ENCODE measurements around the gene RTL1.
A peak's percentile ranks its signal among the peaks of the same experiment; 100 is the strongest.

Gene RTL1

GRCh38 chr14:100903672-100904185, at the start of gene RTL1:
RTL1 (minus strand) TSS chr14:100903722; CDS start chr14:100884788, 18,934 bp downstream.
- DNase-seq (ENCODE audit: low read depth, low spot score), result no peak
- H3K27ac ChIP-seq, result no peak within 1 kb of the TSS

- no peak for DNase-seq (ENCODE audit: low read depth, low spot score)
- no peak overlapping the region for H3K27ac ChIP-seq
Measured at GRCh38 chr14:100950024-100950423, 46.5 kb upstream of the RTL1 start.

DNA sequence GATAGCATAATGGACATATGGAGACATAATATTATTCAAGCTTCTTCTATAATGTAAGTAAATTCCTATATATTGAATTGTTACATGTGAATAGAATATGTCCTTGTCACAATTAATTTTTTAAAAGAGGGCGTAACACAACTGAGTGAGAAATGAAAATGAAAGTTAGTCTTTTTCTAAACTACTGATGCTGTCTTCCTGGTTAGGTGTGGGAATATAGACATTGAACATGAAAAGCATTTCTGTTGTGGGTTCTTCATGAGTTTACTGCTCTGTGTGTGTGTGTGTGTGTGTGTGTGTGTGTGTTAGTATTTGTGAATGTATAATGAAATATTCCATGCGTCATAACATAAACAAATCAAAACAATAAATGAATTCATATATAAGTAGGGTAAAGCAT, 40.5 kb upstream of the RTL1 start:
- DNase-seq (ENCODE audit: low read depth, low spot score), result no peak
- no peak overlapping the region for H3K27ac ChIP-seq

GRCh38 chr14:100930270-100930669, 26.7 kb upstream of the RTL1 start:
- no peak overlapping the region for H3K27ac ChIP-seq
- no peak for DNase-seq (ENCODE audit: low read depth, low spot score)

DNA sequence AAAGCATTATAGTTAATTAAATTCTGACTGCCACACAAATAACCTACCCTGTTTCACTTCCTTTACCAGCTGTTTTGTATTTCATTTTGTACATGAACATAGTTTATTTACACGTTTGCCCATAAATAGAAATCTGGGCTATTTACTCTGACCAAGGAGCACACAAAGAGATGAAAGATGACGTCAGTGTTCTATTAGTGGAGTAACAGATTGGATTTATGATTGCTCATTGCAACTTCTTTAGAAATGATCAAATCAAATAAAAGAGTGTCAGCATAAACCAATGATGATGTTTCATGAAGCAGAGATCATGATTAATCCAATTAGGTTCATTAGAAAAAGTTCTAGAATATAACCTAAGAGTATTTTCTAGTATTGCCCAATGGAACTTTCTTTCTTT, 12.0 kb upstream of the RTL1 start:
- no peak for DNase-seq (ENCODE audit: low read depth, low spot score)
- H3K27ac ChIP-seq, result no peak overlapping the region

GRCh38 chr14:100914597-100915021, 11.1 kb upstream of the RTL1 start:
- no peak overlapping the region for H3K27ac ChIP-seq
- peak; percentile 10 for DNase-seq (ENCODE audit: low read depth, low spot score)

- DNase-seq (ENCODE audit: low read depth, low spot score), result no peak
- no peak overlapping the region for H3K27ac ChIP-seq
Measured at GRCh38 chr14:100911665-100912316, 8.3 kb upstream of the RTL1 start.

GRCh38 chr14:100910888-100911664, 7.6 kb upstream of the RTL1 start:
- H3K27ac ChIP-seq, result no peak overlapping the region
- DNase-seq (ENCODE audit: low read depth, low spot score), result peak; percentile 3

DNA sequence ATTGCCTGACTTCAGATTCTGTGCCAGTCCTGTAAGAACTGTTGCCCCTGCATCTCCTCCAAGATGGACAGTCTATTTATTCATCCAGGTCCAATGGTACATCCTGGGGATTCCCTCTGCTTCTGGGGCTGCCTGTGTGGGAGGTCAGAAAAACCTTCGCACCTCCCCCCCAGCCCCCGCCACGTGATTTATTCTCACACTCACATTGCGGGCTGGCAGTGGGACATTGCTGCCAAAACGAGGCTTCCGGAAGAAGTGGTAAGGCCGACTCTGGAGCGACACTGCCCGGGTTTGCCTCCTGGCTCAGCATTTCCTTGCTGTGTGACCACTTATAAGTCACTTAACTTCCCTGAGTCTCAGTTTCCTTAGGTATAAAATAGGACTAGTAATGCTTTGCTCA, 5.9 kb upstream of the RTL1 start:
- no peak for DNase-seq (ENCODE audit: low read depth, low spot score)
- H3K27ac ChIP-seq, result no peak overlapping the region

- DNase-seq (ENCODE audit: low read depth, low spot score), result no peak
- H3K27ac ChIP-seq, result no peak overlapping the region
Measured at GRCh38 chr14:100907240-100907639, 3.7 kb upstream of the RTL1 start.

DNA sequence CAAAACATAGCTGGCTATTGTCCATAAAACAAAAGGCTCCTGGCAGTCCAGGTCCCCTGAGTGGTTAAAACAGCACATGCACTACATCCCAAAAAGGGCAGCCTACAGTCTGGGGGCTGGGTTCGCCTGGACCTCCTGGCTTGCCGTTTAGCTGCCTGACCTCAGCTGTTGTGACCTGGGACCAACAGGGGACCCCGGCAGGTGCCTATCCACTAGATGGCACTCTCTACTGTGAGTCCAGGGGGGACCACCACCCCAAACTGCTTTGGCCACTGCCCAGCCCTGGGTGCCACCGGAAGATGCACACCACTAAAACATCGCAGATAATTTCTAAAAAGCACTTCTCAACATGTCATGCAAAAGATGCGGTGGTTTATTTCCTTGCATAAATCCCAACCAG, 2.9 kb upstream of the RTL1 start:
- DNase-seq (ENCODE audit: low read depth, low spot score), result no peak

GRCh38 chr14:100905166-100905565, 1.6 kb upstream of the RTL1 start:
- H3K27ac ChIP-seq, result no peak overlapping the region
- no peak for DNase-seq (ENCODE audit: low read depth, low spot score)

More for the DNA sequence above, 2.9 kb upstream of the RTL1 start:
- H3K27ac ChIP-seq, result no peak overlapping the region

- DNase-seq (ENCODE audit: low read depth, low spot score), result no peak
- H3K27ac ChIP-seq, result no peak overlapping the region
Measured at GRCh38 chr14:100904307-100905087, 975 bp upstream of the RTL1 start.

GRCh38 chr14:100903134-100903468, 421 bp downstream of the RTL1 start:
- DNase-seq (ENCODE audit: low read depth, low spot score), result no peak
- H3K27ac ChIP-seq, result no peak overlapping the region

DNA sequence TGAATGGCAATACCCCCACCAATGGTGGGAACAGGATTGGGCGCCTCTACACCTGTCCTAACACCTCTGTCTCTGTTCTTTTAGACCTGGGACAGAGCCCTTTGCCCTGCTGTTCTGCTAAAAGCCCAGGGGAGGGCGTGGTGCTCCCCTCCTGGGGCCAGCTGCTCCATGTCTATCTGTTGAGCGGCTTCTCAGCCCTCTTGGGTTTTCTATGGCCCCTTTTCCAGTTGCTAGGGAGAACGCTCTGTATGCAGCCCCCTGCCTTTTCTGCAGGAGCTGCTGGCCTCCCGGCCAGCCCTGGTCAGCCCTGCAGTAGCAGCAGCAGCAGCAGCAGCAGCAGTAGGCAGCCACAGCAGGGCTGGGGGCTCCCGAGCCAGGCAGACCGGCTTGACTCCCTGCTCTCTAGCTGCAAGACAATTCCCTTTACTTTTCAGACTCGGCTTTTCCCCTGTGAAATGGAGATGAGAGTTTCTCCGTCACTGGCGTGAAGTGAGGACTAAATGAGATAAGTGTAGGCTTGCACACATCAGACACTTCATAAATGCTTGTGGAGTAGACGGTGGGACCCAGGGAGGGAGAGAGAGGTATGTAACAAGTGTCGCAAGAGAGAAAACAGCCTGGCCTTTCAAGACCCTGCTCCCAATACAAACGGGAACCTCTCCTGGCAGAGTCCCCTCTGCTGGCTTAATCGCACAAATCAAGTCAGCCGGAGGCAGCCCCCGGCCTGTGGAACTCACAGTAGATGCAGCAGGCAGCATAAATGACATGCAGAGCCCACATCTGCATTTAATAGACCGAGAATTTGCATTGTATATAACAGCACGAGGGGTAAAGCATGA, 1.0 kb downstream of the RTL1 start:
- DNase-seq (ENCODE audit: low read depth, low spot score), result no peak
- no peak overlapping the region for H3K27ac ChIP-seq

DNA sequence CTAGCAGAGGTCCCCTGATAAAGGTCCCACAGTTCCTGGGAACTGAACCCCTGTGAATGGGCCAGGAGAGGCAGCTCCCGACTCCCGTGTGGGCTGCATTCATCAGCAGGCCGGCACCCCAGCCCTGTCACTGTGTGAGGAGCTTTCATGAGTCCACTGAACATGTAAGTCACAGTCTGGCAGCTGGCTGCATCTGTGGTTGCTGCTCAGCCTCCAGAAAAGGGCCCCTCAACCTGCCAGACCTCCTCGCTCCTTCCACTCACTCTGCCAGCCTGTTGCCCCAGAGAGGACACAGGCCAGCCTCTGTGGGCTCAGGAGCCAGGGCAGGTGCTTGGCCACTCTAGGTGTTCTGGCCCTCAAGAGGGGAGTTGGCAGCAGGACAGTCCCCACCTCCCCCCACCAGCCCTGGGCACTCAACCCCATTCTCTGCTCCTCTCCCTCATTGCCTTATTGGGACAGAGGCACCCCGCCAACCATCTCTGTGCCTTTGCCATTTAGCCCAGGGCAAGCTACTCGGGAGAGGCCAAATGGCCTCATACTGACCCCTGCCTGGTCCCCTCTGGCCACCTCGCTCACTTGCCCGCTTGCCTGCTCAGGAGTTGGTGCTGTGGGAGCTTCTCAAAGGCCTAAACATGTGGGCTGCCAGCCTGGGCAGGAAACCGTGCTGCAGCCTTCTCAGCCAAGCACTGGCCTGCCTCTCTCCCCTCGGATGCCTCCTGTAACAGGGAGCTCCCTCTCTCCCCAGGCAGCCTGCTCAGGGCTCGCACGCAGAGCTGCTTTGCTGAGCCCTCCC, 1.9 kb downstream of the RTL1 start:
- no peak overlapping the region for H3K27ac ChIP-seq
- no peak for DNase-seq (ENCODE audit: low read depth, low spot score)

- no peak for DNase-seq (ENCODE audit: low read depth, low spot score)
Measured at GRCh38 chr14:100900837-100901390, 2.6 kb downstream of the RTL1 start.

GRCh38 chr14:100899884-100900771, 3.4 kb downstream of the RTL1 start:
- no peak for DNase-seq (ENCODE audit: low read depth, low spot score)
- H3K27ac ChIP-seq, result no peak overlapping the region

More at GRCh38 chr14:100900837-100901390, 2.6 kb downstream of the RTL1 start:
- no peak overlapping the region for H3K27ac ChIP-seq
